ENCODE data around the gene TUBA4B.

TUBA4B gene

GRCh38 chr2:219293736-219294231, 40.7 kb downstream of the TUBA4B start:
- TF ChIP-seq, protein P1, sequence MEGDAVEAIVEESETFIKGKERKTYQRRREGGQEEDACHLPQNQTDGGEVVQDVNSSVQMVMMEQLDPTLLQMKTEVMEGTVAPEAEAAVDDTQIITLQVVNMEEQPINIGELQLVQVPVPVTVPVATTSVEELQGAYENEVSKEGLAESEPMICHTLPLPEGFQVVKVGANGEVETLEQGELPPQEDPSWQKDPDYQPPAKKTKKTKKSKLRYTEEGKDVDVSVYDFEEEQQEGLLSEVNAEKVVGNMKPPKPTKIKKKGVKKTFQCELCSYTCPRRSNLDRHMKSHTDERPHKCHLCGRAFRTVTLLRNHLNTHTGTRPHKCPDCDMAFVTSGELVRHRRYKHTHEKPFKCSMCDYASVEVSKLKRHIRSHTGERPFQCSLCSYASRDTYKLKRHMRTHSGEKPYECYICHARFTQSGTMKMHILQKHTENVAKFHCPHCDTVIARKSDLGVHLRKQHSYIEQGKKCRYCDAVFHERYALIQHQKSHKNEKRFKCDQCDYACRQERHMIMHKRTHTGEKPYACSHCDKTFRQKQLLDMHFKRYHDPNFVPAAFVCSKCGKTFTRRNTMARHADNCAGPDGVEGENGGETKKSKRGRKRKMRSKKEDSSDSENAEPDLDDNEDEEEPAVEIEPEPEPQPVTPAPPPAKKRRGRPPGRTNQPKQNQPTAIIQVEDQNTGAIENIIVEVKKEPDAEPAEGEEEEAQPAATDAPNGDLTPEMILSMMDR (IDR thresholded peaks at IDR 0.05; ENCODE audit: insufficient read depth, low read length, missing control alignments), result no peak
- DNase-seq (ENCODE audit: low read depth, low spot score), result no peak
- ChIA-PET POLR2A (interaction anchor here (0.6 to 2.1 kb wide), 2 partner anchors 15 to 120 kb away, joined by 3 to 9 read pairs; partner anchors contain the start of gene DNAJB2), CTCF (interaction anchor here (1.3 to 22.1 kb wide), 22 partner anchors 11 to 236 kb away, joined by 3 to 691 read pairs (median 18); partner anchors contain the start of genes ABCB6, ANKZF1, ATG9A and CNPPD1)
- no peak overlapping the region for H3K4me3 ChIP-seq (ENCODE audit: low read depth, low read length)

GRCh38 chr2:219294356-219295351, 41.6 kb downstream of the TUBA4B start:
- TF ChIP-seq, protein P1 (IDR thresholded peaks at IDR 0.05; ENCODE audit: insufficient read depth, low read length, missing control alignments), result peak; percentile 96

GRCh38 chr2:219296142-219296541, 43.1 kb downstream of the TUBA4B start:
- no peak overlapping the region for H3K4me3 ChIP-seq (ENCODE audit: low read depth, low read length)
- ChIA-PET CTCF (interaction anchor here (0.7 to 22.1 kb wide), 29 partner anchors 9 to 247 kb away, joined by 3 to 691 read pairs (median 14); partner anchors contain the start of genes ABCB6, ANKZF1, ATG9A and CHPF), POLR2A (no interaction called here)
- TF ChIP-seq, protein P1 (IDR thresholded peaks at IDR 0.05; ENCODE audit: insufficient read depth, low read length, missing control alignments), result no peak
- no peak for DNase-seq (ENCODE audit: low read depth, low spot score)

More at GRCh38 chr2:219294356-219295351, 41.6 kb downstream of the TUBA4B start:
- DNase-seq (ENCODE audit: low read depth, low spot score), result no peak
- peak overlapping the region; percentile 59 for H3K4me3 ChIP-seq (ENCODE audit: low read depth, low read length)
- POLR2A ChIA-PET, result interaction anchor here (1.0 to 2.1 kb wide), 6 partner anchors 9 to 135 kb away, joined by 3 to 9 read pairs (median 3); partner anchors contain the start of genes ANKZF1, ATG9A, DNAJB2 and GLB1L
- CTCF ChIA-PET, result interaction anchor here (0.6 to 22.1 kb wide), 80 partner anchors 10 to 1530 kb away, joined by 3 to 691 read pairs (median 5); partner anchors contain the start of genes ABCB6, ANKZF1, ATG9A and CHPF

DNA sequence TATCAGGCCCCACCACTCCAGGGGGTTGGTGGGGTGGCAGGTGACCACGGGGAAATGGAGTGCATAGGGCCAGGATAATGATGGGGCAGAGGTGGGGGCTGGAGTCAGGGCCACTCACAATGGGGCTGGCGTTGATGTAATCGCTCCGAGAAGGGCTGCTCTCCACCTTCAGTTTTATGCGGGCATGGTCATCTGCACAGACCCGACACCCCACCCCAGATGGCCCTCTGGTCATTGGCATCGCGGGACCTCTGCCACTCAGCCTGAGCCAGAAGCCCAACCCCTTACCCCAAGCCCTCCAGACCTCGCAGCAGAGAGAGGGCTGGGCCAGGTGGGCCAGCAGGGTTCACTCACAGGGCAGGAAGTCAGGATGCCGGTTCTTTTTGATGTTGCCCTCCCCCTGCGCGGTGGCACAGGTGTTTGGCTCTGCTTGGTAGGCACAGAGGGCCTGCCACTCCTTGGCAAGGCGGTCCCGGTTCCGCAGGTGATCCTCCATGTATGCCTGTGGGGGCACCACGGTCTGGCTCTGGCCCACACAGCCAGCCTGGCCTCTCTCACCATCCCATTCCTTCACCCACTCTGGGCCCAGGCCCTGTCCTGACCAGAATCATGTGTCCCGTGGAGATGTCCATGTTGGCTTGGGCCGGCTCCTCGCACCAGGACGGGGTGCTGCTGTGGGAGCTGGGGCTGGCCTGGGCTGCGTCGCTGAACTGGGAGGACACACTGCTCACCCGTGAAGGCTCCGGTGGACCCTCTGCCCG, 43.8 kb downstream of the TUBA4B start:
- no peak for DNase-seq (ENCODE audit: low read depth, low spot score)
- TF ChIP-seq, protein P1 (IDR thresholded peaks at IDR 0.05; ENCODE audit: insufficient read depth, low read length, missing control alignments), result no peak
- no peak overlapping the region for H3K4me3 ChIP-seq (ENCODE audit: low read depth, low read length)
- POLR2A ChIA-PET, result no interaction called here
- CTCF ChIA-PET, result interaction anchor here (1.4 to 22.1 kb wide), 13 partner anchors 8 to 141 kb away, joined by 3 to 691 read pairs (median 46); partner anchors contain the start of genes ANKZF1, ATG9A, CNPPD1 and DNAJB2

- POLR2A ChIA-PET, result no interaction called here
- DNase-seq (ENCODE audit: low read depth, low spot score), result no peak
- no peak overlapping the region for H3K4me3 ChIP-seq (ENCODE audit: low read depth, low read length)
- CTCF ChIA-PET, result interaction anchor here (0.8 to 22.1 kb wide), 18 partner anchors 6 to 267 kb away, joined by 3 to 691 read pairs (median 6); partner anchors contain the start of genes ANKZF1, ATG9A, CNPPD1 and DNAJB2
- TF ChIP-seq, protein P1 (IDR thresholded peaks at IDR 0.05; ENCODE audit: insufficient read depth, low read length, missing control alignments), result peak; percentile 17
Measured at GRCh38 chr2:219297766-219298456, 44.9 kb downstream of the TUBA4B start.
